IPS-NIHi11 (cell line): ENCODE results near the gene UROS.

ENCODE experiments used
- DNase-seq: peaks from one replicate; pipeline ENCODE4 v3.0.0; 2012; ENCODE audit warnings: mixed read lengths, low spot score

Gene UROS

DNA sequence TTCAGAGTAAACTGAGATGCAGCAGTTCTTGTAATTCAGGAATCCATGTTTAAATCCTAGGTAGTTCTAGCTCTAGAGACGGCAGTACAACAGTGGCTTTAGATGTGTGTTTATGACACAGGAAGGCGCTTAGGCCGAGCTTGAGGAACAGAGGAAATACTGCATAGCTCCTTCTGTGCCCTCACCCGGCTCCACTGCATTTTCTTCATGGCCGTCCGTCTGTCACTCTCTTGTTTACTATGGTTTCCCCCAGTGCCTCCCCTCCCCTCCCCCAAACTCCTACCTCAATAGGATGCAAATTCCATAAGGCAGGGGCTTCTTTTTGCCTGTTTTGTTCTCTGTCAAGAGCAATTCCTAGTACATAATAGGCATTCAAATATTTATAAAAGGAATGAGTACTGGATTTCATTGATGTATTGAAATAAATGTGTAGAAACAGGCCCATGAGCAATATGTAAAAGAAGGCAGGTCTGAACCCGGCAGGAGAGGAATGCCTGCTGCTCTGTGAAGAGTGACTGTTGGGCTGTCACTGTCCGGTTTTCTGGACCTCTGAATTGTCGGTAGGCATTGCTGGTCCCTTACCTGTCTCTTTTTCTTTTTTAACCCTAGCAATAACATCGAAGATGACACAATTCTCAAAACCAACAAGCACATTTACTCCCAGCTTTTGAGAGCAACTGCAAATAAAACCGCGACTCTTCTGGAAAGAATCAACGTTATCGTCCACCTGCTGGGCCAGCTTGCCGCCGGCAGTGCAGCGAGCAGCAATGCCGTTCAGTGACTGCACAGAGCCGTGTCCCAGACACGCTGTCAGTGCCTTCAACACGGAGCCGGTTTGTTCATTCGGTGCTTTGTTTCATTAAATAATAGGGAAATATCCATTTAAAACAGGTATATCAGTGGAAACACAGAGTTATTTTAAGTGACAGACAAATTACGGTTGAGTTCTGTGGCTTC is 60.1 kb downstream of the UROS start:
- DNase-seq, result peak; percentile 31

DNA sequence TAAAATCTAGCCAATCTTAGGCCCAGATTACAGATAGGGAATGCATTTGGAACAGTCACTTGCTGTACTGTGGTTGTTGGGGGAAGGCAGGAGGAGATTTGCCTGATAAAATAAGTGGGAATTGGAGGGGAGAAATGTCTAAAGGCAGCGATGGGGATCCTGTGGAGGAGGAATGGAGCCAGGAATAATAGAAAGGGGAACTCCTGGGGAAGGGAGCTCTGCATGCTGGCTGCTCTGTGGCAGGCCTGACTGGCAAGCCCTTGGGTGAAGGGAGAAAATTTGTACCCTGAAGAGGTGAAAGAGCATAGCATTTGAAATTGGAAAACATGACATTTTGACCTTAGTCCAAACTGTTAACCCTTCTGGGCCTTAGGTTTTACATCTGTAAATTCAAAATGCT is 61.1 kb downstream of the UROS start:
- no peak for DNase-seq

DNA sequence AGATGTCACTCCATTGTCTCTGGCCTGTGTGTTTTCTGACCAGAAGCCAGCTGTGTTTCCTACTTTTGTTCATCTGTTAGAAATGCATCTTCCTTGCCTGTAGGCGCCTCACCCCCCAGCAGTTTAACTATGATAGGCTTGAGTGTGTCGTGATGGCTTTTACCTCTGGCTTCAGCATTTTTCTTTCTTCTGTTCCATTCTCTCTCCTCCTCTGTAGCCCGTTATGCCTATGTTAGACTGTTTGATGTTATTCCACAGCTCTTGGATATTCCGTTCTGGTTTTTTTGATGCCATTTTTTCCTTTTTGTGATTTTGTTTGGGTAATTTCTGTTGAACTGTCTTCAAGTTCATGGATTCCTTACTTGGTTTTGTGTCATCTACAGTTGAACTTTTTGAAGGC is 65.3 kb downstream of the UROS start:
- no peak for DNase-seq

DNA sequence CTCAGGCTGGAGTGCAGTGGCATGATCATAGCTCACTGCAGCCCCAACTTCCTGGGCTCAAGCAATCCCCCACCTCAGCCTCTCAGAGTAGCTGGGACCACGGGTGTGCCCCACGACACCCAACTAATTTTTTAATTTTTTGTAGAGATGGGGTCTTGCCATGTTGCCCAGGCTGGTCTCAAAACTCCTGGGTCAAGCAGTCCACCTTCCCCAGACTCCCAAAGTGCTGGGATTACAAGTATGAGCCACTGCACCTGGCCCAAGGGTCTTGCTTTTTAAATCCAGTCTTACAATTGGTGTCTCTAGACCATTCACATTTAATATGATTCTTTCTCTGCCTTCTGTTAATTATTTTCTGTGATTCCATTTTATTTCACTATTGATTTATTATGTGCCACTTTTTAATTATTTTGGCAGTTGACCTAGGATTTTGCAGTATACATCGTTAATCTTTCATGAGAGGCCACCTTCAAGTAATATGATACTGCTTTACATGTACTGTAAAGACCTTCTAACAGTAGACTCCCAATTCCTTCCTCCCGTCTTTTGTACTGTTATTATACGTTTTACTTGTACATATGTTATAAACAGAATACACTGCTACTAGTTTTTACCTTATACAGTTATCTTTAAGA is 66.1 kb downstream of the UROS start:
- no peak for DNase-seq

DNA sequence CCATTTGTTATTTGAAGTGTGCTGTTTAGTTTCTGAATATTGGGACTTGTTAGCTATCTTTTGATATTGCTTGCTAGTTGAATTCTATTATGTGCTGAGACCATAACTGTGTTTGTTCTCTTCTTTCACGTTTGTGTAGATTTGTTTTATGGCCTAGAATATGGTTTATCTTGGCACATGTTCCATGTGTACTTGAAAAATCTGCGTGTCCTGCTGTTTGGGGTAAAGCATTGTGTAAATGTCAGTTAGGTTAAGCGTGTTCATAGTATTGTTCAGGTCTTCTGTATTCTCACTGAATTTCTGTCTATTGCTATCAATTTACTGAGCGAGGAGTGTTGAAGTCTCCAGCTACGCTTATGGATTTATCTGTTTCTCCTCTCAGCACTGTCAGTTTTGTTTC is 66.9 kb downstream of the UROS start:
- DNase-seq, result no peak

DNA sequence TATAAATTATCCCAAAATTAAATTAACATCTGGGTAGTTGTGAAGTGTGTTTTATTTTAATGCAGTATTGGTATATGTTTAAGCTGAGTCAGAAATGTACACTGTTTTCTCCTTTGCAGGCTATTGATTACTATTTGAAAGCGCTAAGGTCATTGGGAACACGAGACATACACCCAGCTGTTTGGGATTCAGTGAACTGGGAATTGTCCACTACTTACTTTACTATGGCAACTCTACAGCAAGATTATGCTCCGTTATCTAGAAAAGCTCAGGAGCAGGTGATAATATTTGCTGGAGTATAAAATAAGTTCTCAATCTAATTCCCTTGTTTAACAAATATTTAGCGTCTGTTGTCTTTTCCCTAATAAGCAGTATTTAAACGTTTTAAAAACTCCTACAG is 75.6 kb downstream of the UROS start:
- DNase-seq, result no peak

DNA sequence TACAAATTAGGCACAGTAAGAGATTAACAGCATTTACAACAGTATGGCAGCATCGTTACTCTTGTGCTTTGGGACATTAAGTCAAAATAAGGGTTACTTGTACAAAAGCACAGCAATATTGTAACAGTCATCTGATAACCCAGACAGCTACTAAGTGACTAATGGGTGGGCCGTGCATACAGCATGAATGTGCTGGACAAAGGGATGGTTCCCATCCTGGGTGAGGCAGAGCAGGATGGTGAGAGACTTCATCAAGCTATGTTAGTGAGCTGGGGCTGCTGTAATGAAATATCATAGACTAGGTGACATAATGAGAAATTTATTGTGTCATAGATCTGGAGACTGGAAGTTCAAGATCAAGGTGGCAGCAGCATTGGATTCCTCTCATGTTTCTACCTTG is 78.1 kb downstream of the UROS start:
- DNase-seq, result no peak

DNA sequence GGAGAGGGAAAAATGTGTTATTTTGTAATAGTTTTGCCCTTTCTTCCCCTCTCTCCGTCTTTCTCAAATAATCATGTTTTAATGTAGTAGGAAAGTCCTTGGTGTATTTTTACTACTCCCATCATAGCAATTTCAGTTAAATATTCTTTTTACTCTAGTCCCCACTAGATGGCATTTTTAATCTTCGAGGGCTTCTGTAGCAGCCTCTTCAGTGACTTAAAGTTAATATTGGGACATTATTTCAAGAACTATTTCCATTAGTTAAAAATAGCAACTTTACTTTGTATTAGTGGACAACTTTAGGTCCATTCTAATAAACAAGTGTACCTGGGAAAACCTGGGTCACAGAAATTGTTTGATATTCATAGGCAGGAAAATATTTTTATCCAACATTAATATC is 80.6 kb downstream of the UROS start:
- DNase-seq, result no peak

DNA sequence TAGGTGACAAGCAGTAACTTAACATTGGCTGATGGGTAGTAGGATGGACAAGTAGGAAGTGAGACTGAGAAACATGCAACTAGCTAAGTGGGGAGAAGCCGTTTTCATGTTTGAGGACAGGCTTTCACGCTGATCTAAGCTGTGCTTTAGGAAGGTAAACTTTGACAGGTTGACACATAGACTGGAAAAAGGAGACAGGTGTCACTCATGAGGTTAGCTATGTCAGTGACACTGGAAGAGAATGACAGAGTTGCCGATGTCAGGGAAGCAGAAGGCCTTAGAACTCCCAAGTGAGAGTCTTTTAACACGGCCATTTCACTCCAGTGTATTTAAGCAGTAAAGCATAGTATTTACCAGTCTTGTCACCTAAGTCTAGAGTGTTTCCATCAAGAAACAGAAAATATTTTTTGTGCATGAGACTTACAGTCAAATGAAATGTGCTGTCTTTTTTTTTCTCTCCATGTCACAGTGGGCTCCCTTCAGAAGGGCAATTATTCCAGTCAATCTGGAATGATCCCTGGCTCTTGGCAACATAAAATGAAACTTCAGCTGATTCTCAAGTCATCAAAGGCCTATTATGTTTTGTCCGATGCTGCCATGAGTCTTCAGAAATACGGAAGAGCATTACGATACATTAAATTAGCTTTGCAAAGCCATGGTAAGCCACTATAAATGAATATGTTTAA is 82.9 kb downstream of the UROS start:
- no peak for DNase-seq
